Parathyroid adenoma (tissue), 2 donors: ENCODE measurements around the gene SYNM.

ENCODE experiments used
- H2AFZ ChIP-seq: fragments of 300-600 bp; sonication (generic); one replicate; pipeline ENCODE4 v1.7.0; 2017; ENCODE audit warnings: antibody characterized with exemption, mild to moderate bottlenecking
- H3K27ac ChIP-seq: fragments of 300-600 bp; sonication (generic); one replicate; pipeline ENCODE4 v1.7.0; 2017
- H3K27me3 ChIP-seq: fragments of 300-600 bp; sonication (generic); one replicate; pipeline ENCODE4 v1.7.0; 2017; ENCODE audit warnings: low read length; ENCODE audit not compliant: control insufficient read depth, insufficient read depth
- H3K36me3 ChIP-seq: fragments of 300-600 bp; sonication (generic); one replicate; pipeline ENCODE4 v1.7.0; 2017; ENCODE audit warnings: low read length; ENCODE audit not compliant: control insufficient read depth, insufficient read depth
- H3K4me1 ChIP-seq: fragments of 300-600 bp; sonication (generic); one replicate; pipeline ENCODE4 v1.7.0; 2017; ENCODE audit warnings: control low read depth
- H3K4me2 ChIP-seq: fragments of 300-600 bp; sonication (generic); one replicate; pipeline ENCODE4 v1.7.0; 2017; ENCODE audit warnings: low read length
- H3K4me3 ChIP-seq: fragments of 300-600 bp; sonication (generic); one replicate; pipeline ENCODE4 v1.7.0; 2017; ENCODE audit warnings: low read depth, low read length
- H3K79me2 ChIP-seq: fragments of 300-600 bp; sonication (generic); one replicate; pipeline ENCODE4 v1.7.0; 2017; ENCODE audit warnings: control low read depth
- H3K9ac ChIP-seq: fragments of 300-600 bp; sonication (generic); one replicate; pipeline ENCODE4 v1.7.0; 2017; ENCODE audit warnings: mild to moderate bottlenecking
- H3K9me3 ChIP-seq: fragments of 300-600 bp; sonication (generic); one replicate; pipeline ENCODE4 v1.7.0; 2017; ENCODE audit warnings: low read length; ENCODE audit not compliant: control insufficient read depth
- CTCF ChIP-seq: fragments of 300-600 bp; sonication (generic); IDR thresholded peaks from one replicate; pipeline ENCODE4 v1.7.0; 2017; ENCODE audit warnings: antibody characterized with exemption, mild to moderate bottlenecking
- donor health status: primary hyperparathyroidism.

The SYNM gene

GRCh38 chr15:99176757-99177156 is 71.9 kb downstream of the SYNM start:
- H3K27ac ChIP-seq = peak overlapping the region; percentile 92
- H3K4me3 ChIP-seq = no peak overlapping the region
- H3K9ac ChIP-seq = no peak overlapping the region
- H3K36me3 ChIP-seq = no peaks in the 10 kb centered on the region
- H3K27me3 ChIP-seq = no peaks in the 10 kb centered on the region
- H3K4me2 ChIP-seq = peak overlapping the region; percentile 31
- H3K79me2 ChIP-seq = no peaks in the 10 kb centered on the region
- H3K4me1 ChIP-seq = peaks cover 36% of the 10 kb centered on the region
- no peaks in the 10 kb centered on the region for H3K9me3 ChIP-seq
- no peak for TF ChIP-seq CTCF
- H2AFZ ChIP-seq = no peak overlapping the region

- H3K27me3 ChIP-seq = no peaks in the 10 kb centered on the region
- H3K9me3 ChIP-seq = no peaks in the 10 kb centered on the region
- H3K9ac ChIP-seq = no peak overlapping the region
- H3K27ac ChIP-seq = peak overlapping the region; percentile 92
- no peak overlapping the region for H3K4me2 ChIP-seq
- no peak for TF ChIP-seq CTCF
- H3K4me3 ChIP-seq = peak overlapping the region; percentile 9
- H3K79me2 ChIP-seq = no peaks in the 10 kb centered on the region
- peaks cover 36% of the 10 kb centered on the region for H3K4me1 ChIP-seq
- H2AFZ ChIP-seq = peak overlapping the region; percentile 34
- no peaks in the 10 kb centered on the region for H3K36me3 ChIP-seq
These were observed 72.8 kb downstream of the SYNM start for GRCh38 chr15:99177679-99178078.

- H3K27me3 ChIP-seq = no peaks in the 10 kb centered on the region
- H3K27ac ChIP-seq = no peak overlapping the region
- H3K4me1 ChIP-seq = peaks cover 20% of the 10 kb centered on the region
- H2AFZ ChIP-seq = no peak overlapping the region
- no peaks in the 10 kb centered on the region for H3K9me3 ChIP-seq
- H3K4me3 ChIP-seq = no peak overlapping the region
- no peak for TF ChIP-seq CTCF
- no peaks in the 10 kb centered on the region for H3K79me2 ChIP-seq
- H3K36me3 ChIP-seq = no peaks in the 10 kb centered on the region
- H3K4me2 ChIP-seq = no peak overlapping the region
- no peak overlapping the region for H3K9ac ChIP-seq
These were observed 75.4 kb downstream of the SYNM start for GRCh38 chr15:99180086-99180963.

- H3K4me2 ChIP-seq = no peak overlapping the region
- H3K27ac ChIP-seq = peak overlapping the region; percentile 30
- H3K9me3 ChIP-seq = no peaks in the 10 kb centered on the region
- H3K36me3 ChIP-seq = no peaks in the 10 kb centered on the region
- H3K4me1 ChIP-seq = peaks cover 18% of the 10 kb centered on the region
- H2AFZ ChIP-seq = no peak overlapping the region
- H3K9ac ChIP-seq = no peak overlapping the region
- no peak for TF ChIP-seq CTCF
- no peaks in the 10 kb centered on the region for H3K79me2 ChIP-seq
- no peaks in the 10 kb centered on the region for H3K27me3 ChIP-seq
- H3K4me3 ChIP-seq = no peak overlapping the region
These were observed 76.1 kb downstream of the SYNM start for GRCh38 chr15:99180964-99181306.

- peak overlapping the region; percentile 67 for H2AFZ ChIP-seq
- H3K9ac ChIP-seq = no peak overlapping the region
- no peaks in the 10 kb centered on the region for H3K27me3 ChIP-seq
- H3K79me2 ChIP-seq = no peaks in the 10 kb centered on the region
- TF ChIP-seq CTCF = no peak
- H3K9me3 ChIP-seq = no peaks in the 10 kb centered on the region
- H3K27ac ChIP-seq = peak overlapping the region; percentile 30
- H3K4me3 ChIP-seq = no peak overlapping the region
- peaks cover 16% of the 10 kb centered on the region for H3K4me1 ChIP-seq
- H3K4me2 ChIP-seq = peak overlapping the region; percentile 20
- no peaks in the 10 kb centered on the region for H3K36me3 ChIP-seq
These were observed 76.7 kb downstream of the SYNM start for GRCh38 chr15:99181545-99181971.
